ENCODE data around the gene LARGE2.

DNA sequence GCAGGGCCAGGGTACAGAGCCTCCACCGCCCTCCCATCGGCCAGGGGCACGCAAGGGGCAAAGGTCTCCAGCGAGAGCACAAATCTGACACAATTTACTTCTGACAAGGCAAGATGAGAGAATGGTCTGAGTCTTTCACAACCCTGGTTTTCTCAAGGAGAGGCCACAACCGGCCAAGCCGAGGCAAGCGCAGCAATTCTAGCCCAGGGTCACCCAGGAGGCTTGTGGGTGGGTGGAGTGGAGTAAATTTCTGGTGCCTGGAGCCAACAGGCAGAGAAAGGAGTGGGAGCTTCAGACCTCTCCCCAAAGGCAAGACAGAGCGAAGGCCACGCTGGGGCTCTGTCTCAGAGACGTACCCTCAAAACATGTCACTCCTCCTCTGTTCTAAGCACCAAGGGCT is 9.3 kb downstream of the LARGE2 start:
- TF ChIP-seq, protein P1, sequence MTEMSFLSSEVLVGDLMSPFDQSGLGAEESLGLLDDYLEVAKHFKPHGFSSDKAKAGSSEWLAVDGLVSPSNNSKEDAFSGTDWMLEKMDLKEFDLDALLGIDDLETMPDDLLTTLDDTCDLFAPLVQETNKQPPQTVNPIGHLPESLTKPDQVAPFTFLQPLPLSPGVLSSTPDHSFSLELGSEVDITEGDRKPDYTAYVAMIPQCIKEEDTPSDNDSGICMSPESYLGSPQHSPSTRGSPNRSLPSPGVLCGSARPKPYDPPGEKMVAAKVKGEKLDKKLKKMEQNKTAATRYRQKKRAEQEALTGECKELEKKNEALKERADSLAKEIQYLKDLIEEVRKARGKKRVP (CRISPR knock-in tag; IDR thresholded peaks at IDR 0.05): no peak
- no peak for TF ChIP-seq ZSCAN29 (IDR thresholded peaks at IDR 0.05)
- no peak for TF ChIP-seq STAT5B (CRISPR knock-in tag; IDR thresholded peaks at IDR 0.05)
- no peak for TF ChIP-seq EZH2 (IDR thresholded peaks at IDR 0.05; ENCODE audit: borderline replicate concordance, low read depth, low read length)
- TF ChIP-seq ZC3H8 (IDR thresholded peaks at IDR 0.05): no peak
- TF ChIP-seq SIRT6 (IDR thresholded peaks at IDR 0.05; ENCODE audit: low read depth, low read length): no peak

Data from K562 (cell line).